GM12878 (cell line): ENCODE results near the gene ZBTB22. TPM values are rescaled to one million over a fixed set of nuclear protein-coding genes. Genes with fewer than 3 reads are reported as not detected.

ENCODE experiments used
- CBFB ChIP-seq: IDR thresholded peaks from 2 replicates; pipeline ENCODE4 v1.6.1; 2016; ENCODE audit warnings: antibody characterized with exemption, low read depth
- CHD4 ChIP-seq: fragments of 200-600 bp; sonication (generic); IDR thresholded peaks from 2 replicates; pipeline ENCODE4 v1.6.1; 2016; ENCODE audit warnings: mild to moderate bottlenecking
- CREB1 ChIP-seq: IDR thresholded peaks from 2 replicates; pipeline ENCODE4 v1.6.1; 2012; ENCODE audit warnings: low read depth, mild to moderate bottlenecking, inconsistent platforms
- DPF2 ChIP-seq: fragments of 450-650 bp; IDR thresholded peaks from 2 replicates; pipeline ENCODE4 v1.6.1; 2017; ENCODE audit warnings: mild to moderate bottlenecking
- ELK1 ChIP-seq: IDR thresholded peaks from 2 replicates; pipeline ENCODE4 v1.6.1; 2012; ENCODE audit warnings: low read depth, low read length, improper control_type of control experiment
- ESRRA ChIP-seq: IDR thresholded peaks from 2 replicates; pipeline ENCODE4 v1.6.1; 2012; ENCODE audit warnings: mild to moderate bottlenecking, low read length, improper control_type of control experiment
- ETV6 ChIP-seq, 2 experiments: fragments of 450-650 bp in 1 of 2; IDR thresholded peaks in 1 of 2; conservative IDR thresholded peaks in 1 of 2; 2 replicates each; pipeline ENCODE4 v1.6.1; 2014; ENCODE audit warnings: antibody characterized with exemption in 1 of 2, borderline replicate concordance in 1 of 2, low read depth in 1 of 2, mild to moderate bottlenecking in 1 of 2, moderate library complexity in 1 of 2
- IKZF1 ChIP-seq: fragments of 450-650 bp; conservative IDR thresholded peaks from 2 replicates; pipeline ENCODE4 v1.6.1; 2017; ENCODE audit warnings: antibody characterized with exemption, mild to moderate bottlenecking
- IRF5 ChIP-seq: fragments of 450-650 bp; IDR thresholded peaks from 2 replicates; pipeline ENCODE4 v1.6.1; 2017; ENCODE audit warnings: borderline replicate concordance
- JUNB ChIP-seq: IDR thresholded peaks from 2 replicates; pipeline ENCODE4 v1.6.1; 2016; ENCODE audit warnings: antibody characterized with exemption, mild to moderate bottlenecking
- JUND ChIP-seq: IDR thresholded peaks from 2 replicates; pipeline ENCODE4 v1.6.1; 2012; ENCODE audit warnings: low read depth, mild to moderate bottlenecking, low read length, improper control_type of control experiment, moderate library complexity
- LARP7 ChIP-seq: fragments of 450-650 bp; IDR thresholded peaks from 2 replicates; pipeline ENCODE4 v1.6.1; 2017; ENCODE audit warnings: mild to moderate bottlenecking
- NBN ChIP-seq: fragments of 450-650 bp; IDR thresholded peaks from 2 replicates; pipeline ENCODE4 v1.6.1; 2016
- NKRF ChIP-seq: fragments of 450-650 bp; conservative IDR thresholded peaks from 2 replicates; pipeline ENCODE4 v1.6.1; 2017; ENCODE audit warnings: mild to moderate bottlenecking, moderate library complexity
- NR2F1 ChIP-seq: fragments of 450-650 bp; conservative IDR thresholded peaks from 2 replicates; pipeline ENCODE4 v1.6.1; 2017; ENCODE audit warnings: mild to moderate bottlenecking
- PML ChIP-seq: IDR thresholded peaks from 2 replicates; pipeline ENCODE4 v1.6.1; 2012; ENCODE audit warnings: low read length, inconsistent platforms
- POLR2A ChIP-seq: IDR thresholded peaks from 2 replicates; pipeline ENCODE4 v1.6.1; 2011; ENCODE audit warnings: low read depth, mild to moderate bottlenecking, low read length
- POLR2AphosphoS5 ChIP-seq: IDR thresholded peaks from 2 replicates; pipeline ENCODE4 v1.6.1; 2011; ENCODE audit warnings: mild to moderate bottlenecking, low read length, inconsistent platforms
- RCOR1 ChIP-seq: conservative IDR thresholded peaks from 2 replicates; pipeline ENCODE4 v1.6.1; 2012; ENCODE audit warnings: low read depth, low read length, improper control_type of control experiment
- SMAD1 ChIP-seq: fragments of 450-650 bp; IDR thresholded peaks from 2 replicates; pipeline ENCODE4 v1.6.1; 2018; ENCODE audit warnings: mild to moderate bottlenecking, low read depth; ENCODE audit not compliant: partially characterized antibody
- SP1 ChIP-seq: IDR thresholded peaks from one replicate; pipeline ENCODE4 v1.6.1; 2011; ENCODE audit warnings: low read depth, low read length
- SREBF2 ChIP-seq: IDR thresholded peaks from 2 replicates; pipeline ENCODE4 v1.6.1; 2012; ENCODE audit warnings: mild to moderate bottlenecking, low read length
- TAF1 ChIP-seq: IDR thresholded peaks from 2 replicates; pipeline ENCODE4 v1.6.1; 2011; ENCODE audit warnings: mild to moderate bottlenecking, low read depth, low read length, borderline replicate concordance
- TBL1XR1 ChIP-seq: IDR thresholded peaks from 2 replicates; pipeline ENCODE4 v1.6.1; 2012; ENCODE audit warnings: low read depth, low read length, improper control_type of control experiment
- TCF3 ChIP-seq: IDR thresholded peaks from 2 replicates; pipeline ENCODE4 v1.6.1; 2012; ENCODE audit warnings: low read depth, mild to moderate bottlenecking, low read length, borderline replicate concordance; ENCODE audit not compliant: insufficient read depth
- USF1 ChIP-seq: IDR thresholded peaks from 2 replicates; pipeline ENCODE4 v1.6.1; 2011; ENCODE audit warnings: borderline replicate concordance, low read depth, mild to moderate bottlenecking, moderate library complexity, mixed read lengths, low read length; ENCODE audit not compliant: insufficient read depth; ENCODE audit errors: extremely low read length
- YY1 ChIP-seq: IDR thresholded peaks from 2 replicates; pipeline ENCODE4 v1.6.1; 2011; ENCODE audit warnings: low read depth, mild to moderate bottlenecking, low read length
- ZNF207 ChIP-seq: fragments of 450-650 bp; IDR thresholded peaks from 2 replicates; pipeline ENCODE4 v1.6.1; 2014; ENCODE audit warnings: antibody characterized with exemption, mild to moderate bottlenecking, borderline replicate concordance
- polyA plus RNA-seq, 11 experiments: library from polyadenylated mRNA; depleted of rRNA in 4 of 11; unstranded in 6 of 11; stranded (reverse) in 5 of 11; fragments of >200 nt; fragmentation: Nextera tagmentation in 4 of 11; fragmentation: Illumina TruSeq in 1 of 11; extraction: Ambion mirVana in 4 of 11; extraction: Trizol in 1 of 11; gene quantifications; 1 replicate in 1 of 11; 2 replicates in 10 of 11; pipeline versions ENCODE4 v1.2.1 to v1.2.3, GENCODE V29; 2011 to 2016; ENCODE audit warnings: inconsistent platforms in 2 of 11, missing spikeins in 2 of 11, low read depth in 1 of 11
- total RNA-seq, 4 experiments: library from RNA; depleted of rRNA in 3 of 4; stranded (reverse); fragments of >200 nt in 3 of 4; fragmentation: Illumina TruSeq in 1 of 4; extraction: Trizol in 1 of 4; gene quantifications; 2 replicates each; pipeline versions ENCODE4 v1.2.1 to v1.2.3, GENCODE V29; 2013 to 2021

The ZBTB22 gene
- total and polyA plus RNA-seq, 10 of the 15 experiments (the other 5 are each of a cell fraction or from before 2014, with no cell fraction given) = 0.11 to 9.9 (median 4.8) TPM

GRCh38 chr6:33288921-33289783 lies 28.4 kb downstream of the ZBTB22 start, which contains the start of the genes PFDN6 and WDR46 (continued):
- TF ChIP-seq IRF5 = no peak
- TF ChIP-seq NKRF = peak; percentile 98
- TF ChIP-seq ETV6 (conservative IDR thresholded peaks at IDR 0.05 in 1 of 2, IDR thresholded peaks at IDR 0.05 in 1 of 2; ENCODE audit: borderline replicate concordance in 1 of 2, low read depth in 1 of 2) = peak in 1 of 2 experiments; percentile 28; a peak in 1 of 4 replicates
- TF ChIP-seq LARP7 = 0 out of 2 replicates have a peak, but pooled peaks have one; percentile 12
- TF ChIP-seq RCOR1 = 0 out of 2 replicates have a peak, but pooled peaks have one; percentile 57
- TF ChIP-seq JUNB = no peak
- no peak for TF ChIP-seq TCF3
- TF ChIP-seq CREB1 = peak; percentile 66
- peak; percentile 50; the same call in 1 of the 2 replicates for TF ChIP-seq PML
- no peak for TF ChIP-seq NR2F1
- TF ChIP-seq ELK1 = peak; percentile 60; the same call in 1 of the 2 replicates
- 0 out of 2 replicates have a peak, but pooled peaks have one; percentile 40 for TF ChIP-seq TAF1
- peak; percentile 65 for TF ChIP-seq POLR2A
- no peak for TF ChIP-seq ESRRA
- TF ChIP-seq SREBF2 = peak; percentile 28; the same call in 1 of the 2 replicates
- peak; percentile 99 for TF ChIP-seq YY1
- TF ChIP-seq USF1 = no peak
- peak; percentile 80 for TF ChIP-seq POLR2AphosphoS5
- no peak for TF ChIP-seq DPF2
- no peak for TF ChIP-seq JUND
- peak; percentile 41; the same call in 1 of the 2 replicates for TF ChIP-seq NBN
- TF ChIP-seq CBFB = peak; percentile 48; the same call in 1 of the 2 replicates
- TF ChIP-seq TBL1XR1 = 0 out of 2 replicates have a peak, but pooled peaks have one; percentile 25
- TF ChIP-seq CHD4 = no peak
- peak; percentile 99 for TF ChIP-seq IKZF1
- TF ChIP-seq SP1 = no peak
- peak; percentile 88; the same call in 1 of the 2 replicates for TF ChIP-seq ZNF207
- no peak for TF ChIP-seq SMAD1
